Measurements from ENCODE around the gene PHTF2.

GRCh38 chr7:77757589-77757988 is 41.0 kb upstream of the PHTF2 start:
- TF ChIP-seq ZNF384 (IDR thresholded peaks at IDR 0.05) (no peak), FOXK2 (IDR thresholded peaks at IDR 0.05) (no peak), L3MBTL2 (conservative IDR thresholded peaks at IDR 0.05) (no peak), SUZ12 (IDR thresholded peaks at IDR 0.05) (no peak), BHLHE40 (IDR thresholded peaks at IDR 0.05; ENCODE audit: borderline replicate concordance) (no peak), ELF4 (IDR thresholded peaks at IDR 0.05) (no peak)

All from HEK293T (cell line).